HepG2 (cell line): Measurements from ENCODE around the gene LRBA. TPM values are rescaled to one million over a fixed set of nuclear protein-coding genes. Genes with fewer than 3 reads are reported as not detected.

Experiments
- ATAC-seq: fragments of 200-7000 bp; cut with Tn5 transposase; 3 replicates; pipeline ENCODE4 v1.9.1; 2020; ENCODE audit warnings: mild to moderate bottlenecking, moderate library complexity
- BruUV-seq: library from RNA; stranded (reverse); fragments of 400-500 nt; replicated peaks from 2 replicates; lab custom pipeline; 2021; lab: Mats Ljungman, UMichigan
- CTCF ChIA-PET: fragments of 300-600 bp; formaldehyde crosslinking; extraction: SDS; loops from one replicate; lab custom pipeline; 2021; ENCODE audit warnings: low total read pairs, inconsistent platforms, low intra/inter-chr PET ratio; lab: Yijun Ruan, JAX
- POLR2A ChIA-PET: fragments of 350-600 bp; sonication (Branson Sonifier 250); formaldehyde crosslinking; loops from one replicate; lab custom pipeline; 2020; ENCODE audit warnings: antibody characterized with exemption, inconsistent platforms; lab: Yijun Ruan, JAX
- DNase-seq: peaks from one replicate; pipeline ENCODE4 v3.0.0-alpha.2; 2015; ENCODE audit warnings: low spot score
- FAIRE-seq: peaks from 3 replicates; lab custom pipeline; 2011; peaks lifted over from hg19 to GRCh38; lab: Jason Lieb, UNC
- H2AFZ ChIP-seq: one replicate; pipeline ENCODE4 v1.6.1; 2011; ENCODE audit warnings: low read length, inconsistent platforms
- H3K27ac ChIP-seq: fragments of 300-600 bp; 3 replicates; pipeline ENCODE4 v1.8.0; 2011; ENCODE audit warnings: mixed run types, mild to moderate bottlenecking, mixed read lengths, low read length, inconsistent platforms; ENCODE audit not compliant: insufficient read depth; ENCODE audit errors: extremely low read length
- H3K27me3 ChIP-seq, 2 experiments: fragments of 200-600 bp in 1 of 2; 2 replicates in 1 of 2; 3 replicates in 1 of 2; pipeline versions ENCODE4 v1.6.0 to v1.8.0; 2011; ENCODE audit warnings: low read length in 2 of 2, mild to moderate bottlenecking in 2 of 2, moderate library complexity in 2 of 2, inconsistent platforms in 1 of 2; ENCODE audit not compliant: insufficient read depth in 2 of 2, control insufficient read depth in 1 of 2
- H3K36me3 ChIP-seq, 2 experiments: fragments of 200-600 bp in 1 of 2; replicated peaks in 1 of 2; 2 replicates in 1 of 2; 3 replicates in 1 of 2; pipeline versions ENCODE4 v1.5.1 to v1.8.0; 2011; ENCODE audit warnings: low read length in 2 of 2, inconsistent platforms in 1 of 2; ENCODE audit not compliant: insufficient read depth in 2 of 2, control insufficient read depth in 1 of 2
- H3K4me1 ChIP-seq: 2 replicates; pipeline ENCODE4 v1.5.1; 2012; ENCODE audit warnings: low read length, inconsistent platforms; ENCODE audit not compliant: insufficient read depth
- H3K4me2 ChIP-seq: 2 replicates; pipeline ENCODE4 v1.6.0; 2011; ENCODE audit warnings: low read depth, low read length, inconsistent platforms
- H3K4me3 ChIP-seq, 3 experiments: fragments of 200-600 bp in 1 of 3; sonication (generic), shearing (Covaris generic) in 1 of 3; replicated peaks in 1 of 3; 2 replicates each; pipeline ENCODE4 v1.5.1; 2011 to 2016; ENCODE audit warnings: low read length in 3 of 3, inconsistent platforms in 2 of 3, low read depth in 2 of 3, mild to moderate bottlenecking in 2 of 3, control low read depth in 1 of 3, mixed read lengths in 1 of 3; ENCODE audit not compliant: insufficient read depth in 1 of 3
- H3K79me2 ChIP-seq: one replicate; pipeline ENCODE4 v1.6.1; 2011; ENCODE audit warnings: low read length, inconsistent platforms; ENCODE audit not compliant: insufficient read depth
- H3K9ac ChIP-seq: 2 replicates; pipeline ENCODE4 v1.6.0; 2011; ENCODE audit warnings: mild to moderate bottlenecking, low read depth, low read length, inconsistent platforms; ENCODE audit not compliant: insufficient read depth
- H3K9me3 ChIP-seq: 2 replicates; pipeline ENCODE4 v1.5.1; 2012; ENCODE audit warnings: mild to moderate bottlenecking, low read length
- H4K20me1 ChIP-seq: 2 replicates; pipeline ENCODE4 v1.6.0; 2011; ENCODE audit warnings: inconsistent platforms, mild to moderate bottlenecking, low read length, moderate library complexity; ENCODE audit not compliant: insufficient read depth
- AHR ChIP-seq: IDR thresholded peaks from 2 replicates; pipeline ENCODE4 v1.6.1; 2018; ENCODE audit warnings: missing genetic modification reagents, missing compliant biosample characterization
- CCAR2 ChIP-seq: fragments of 200-400 bp; formaldehyde crosslinking; optimal IDR thresholded peaks from 2 replicates; pipeline ENCODE3; 2018; ENCODE audit warnings: low read depth, mild to moderate bottlenecking, low read length, moderate library complexity
- CHCHD3 ChIP-seq: sonication (generic); formaldehyde crosslinking; IDR thresholded peaks from 2 replicates; pipeline ENCODE4 v1.8.0; 2022; ENCODE audit warnings: mild to moderate bottlenecking, missing genetic modification reagents, moderate library complexity
- E2F5 ChIP-seq: sonication (generic); formaldehyde crosslinking; conservative IDR thresholded peaks from 2 replicates; pipeline ENCODE4 v1.4.0; 2020; ENCODE audit warnings: missing genetic modification reagents
- HIVEP1 ChIP-seq: sonication (generic); formaldehyde crosslinking; IDR thresholded peaks from 2 replicates; pipeline ENCODE4 v1.4.0; 2020; ENCODE audit warnings: mild to moderate bottlenecking, missing genetic modification reagents
- MIXL1 ChIP-seq: IDR thresholded peaks from 2 replicates; pipeline ENCODE4 v1.6.1; 2016
- SOX13 ChIP-seq, 3 experiments: fragments of 450-650 bp in 1 of 3; sonication (generic) in 1 of 3; formaldehyde crosslinking in 1 of 3; IDR thresholded peaks in 2 of 3; conservative IDR thresholded peaks in 1 of 3; 2 replicates each; pipeline versions ENCODE4 v1.5.0 to v1.6.1; 2016 to 2020; ENCODE audit warnings: antibody characterized with exemption in 1 of 3, mild to moderate bottlenecking in 1 of 3, missing compliant biosample characterization in 1 of 3, missing genetic modification reagents in 1 of 3, moderate library complexity in 1 of 3
- ZBTB8A ChIP-seq: sonication (generic); formaldehyde crosslinking; IDR thresholded peaks from 2 replicates; pipeline ENCODE4 v1.4.0; 2020; ENCODE audit warnings: mild to moderate bottlenecking, low read depth, missing genetic modification reagents, borderline replicate concordance
- ZNF619 ChIP-seq: sonication (generic); formaldehyde crosslinking; IDR thresholded peaks from 2 replicates; pipeline ENCODE4 v1.4.0; 2020; ENCODE audit warnings: mild to moderate bottlenecking, missing genetic modification reagents
- ZNF7 ChIP-seq: IDR thresholded peaks from 2 replicates; pipeline ENCODE4 v1.6.1; 2016; ENCODE audit warnings: missing biosample characterization, missing genetic modification reagents
- ZNF720 ChIP-seq: sonication (generic); formaldehyde crosslinking; IDR thresholded peaks from 2 replicates; pipeline ENCODE4 v1.4.0; 2020; ENCODE audit warnings: missing genetic modification reagents
- WGBS: methylation state at CpG from one replicate; pipeline ENCODE4 v1.1.6; 2017; ENCODE audit warnings: low lambda C conversion rate; 5-methylcytosine and 5-hydroxymethylcytosine counted together
- in situ Hi-C: cut with HindIII; loops from 2 replicates; pipeline ENCODE4 v1.10.0; 2017; ENCODE audit warnings: low pct_unique_long_range_greater_than_20kb; ENCODE audit not compliant: extremely low pct_ligation_motif_present
- intact Hi-C: fragments of 100-400 bp; cut with micrococcal nuclease; formaldehyde crosslinking; loops from one replicate; pipeline ENCODE4 v1.10.0; 2022; ENCODE audit not compliant: unreplicated experiment
- polyA plus RNA-seq, 8 experiments: library from polyadenylated mRNA; depleted of rRNA in 3 of 8; stranded (reverse) in 7 of 8; unstranded in 1 of 8; fragments of >200 nt; fragmentation: Illumina TruSeq in 4 of 8; extraction: Trizol in 4 of 8; gene quantifications; 2 replicates each; pipeline versions ENCODE4 v1.2.1 to v1.2.3, GENCODE V29; 2011 to 2016; ENCODE audit warnings: low read depth in 4 of 8, missing spikeins in 1 of 8, mixed read lengths in 1 of 8; ENCODE audit not compliant: insufficient read depth in 1 of 8
- total RNA-seq, 5 experiments: library from RNA; depleted of rRNA; stranded (reverse); fragments of >200 nt; fragmentation: Illumina TruSeq; extraction: Trizol; gene quantifications; 2 replicates each; pipeline ENCODE4 v1.2.3, GENCODE V29; 2016; ENCODE audit warnings: low read depth in 1 of 5

Gene LRBA
- total and polyA plus RNA-seq, 2 of the 13 experiments (the other 11 are each of a cell fraction or from before 2014, with no cell fraction given), result 21.0 to 37.2 TPM

GRCh38 chr4:150855981-150856510, 159.0 kb downstream of the LRBA start (continued):
- no peak for TF ChIP-seq CCAR2
- no peak for TF ChIP-seq SOX13 (IDR thresholded peaks at IDR 0.05)
- no peak for TF ChIP-seq SOX13 (CRISPR knock-in tag; conservative IDR thresholded peaks at IDR 0.05 in 1 of 2, IDR thresholded peaks at IDR 0.05 in 1 of 2)
- no peak for TF ChIP-seq E2F5 (CRISPR knock-in tag)
- no peak for TF ChIP-seq MIXL1
- TF ChIP-seq ZNF720 (CRISPR knock-in tag), result no peak
- TF ChIP-seq ZNF7, result no peak
- no peak for TF ChIP-seq AHR
- TF ChIP-seq ZNF619, result no peak

- no peak overlapping the region for H3K9ac ChIP-seq
- ATAC-seq (no peak), FAIRE-seq (no peak), DNase-seq (no peak)
- no peak overlapping the region for H3K27ac ChIP-seq
- no peaks in the 10 kb centered on the region for H3K27me3 ChIP-seq
- H4K20me1 ChIP-seq, result no peaks in the 10 kb centered on the region
- peaks cover 3 to 16% of the 10 kb centered on the region in 2 experiments; a peak in 4 of 5 replicates for H3K36me3 ChIP-seq
- ChIA-PET POLR2A (no interaction called here), CTCF (no interaction called here)
- 99% methylated on average over 4 of the region's 4 CpGs for WGBS
- in situ Hi-C loops (loop anchor here (25.0 kb wide), 1 partner anchor 867 kb away; no protein-coding TSS in a partner anchor), intact Hi-C loops (no loop called here)
- no peaks in the 10 kb centered on the region for H3K9me3 ChIP-seq
- no peaks in the 10 kb centered on the region for H3K4me1 ChIP-seq
- no peak overlapping the region for H2AFZ ChIP-seq
- no peak for TF ChIP-seq ZNF7
- no peak for TF ChIP-seq HIVEP1 (CRISPR knock-in tag)
- TF ChIP-seq ZBTB8A (CRISPR knock-in tag), result no peak
- TF ChIP-seq CHCHD3 (CRISPR knock-in tag), result no peak
- no peak overlapping the region for H3K4me3 ChIP-seq
- no TSS peak for BruUV-seq
- H3K4me2 ChIP-seq, result no peak overlapping the region
- no peaks in the 10 kb centered on the region for H3K79me2 ChIP-seq
Measured at GRCh38 chr4:150854600-150854999, 160.5 kb downstream of the LRBA start.
